K562 (cell line): ENCODE measurements around the gene SEMA4G. TPM values are rescaled to one million over a fixed set of nuclear protein-coding genes. Genes with fewer than 3 reads are reported as not detected.
A peak's percentile ranks its signal among the peaks of the same experiment; 100 is the strongest.

Experiments used
- ATAC-seq: fragments of 200-7000 bp; cut with Tn5 transposase; 3 replicates; pipeline ENCODE4 v1.9.1; 2020; ENCODE audit warnings: moderate library complexity
- BruUV-seq: library from RNA; stranded (reverse); fragments of 400-500 nt; replicated peaks from 2 replicates; lab custom pipeline; 2021; lab: Mats Ljungman, UMichigan
- CTCF ChIA-PET: fragments of 300-600 bp; formaldehyde crosslinking; extraction: SDS; loops from one replicate; lab custom pipeline; 2021; ENCODE audit warnings: low intra/inter-chr PET ratio; lab: Yijun Ruan, JAX
- POLR2A ChIA-PET: fragments of 300-600, 350-650 bp; sonication (Branson Sonifier 250); formaldehyde crosslinking; extraction: SDS; loops from one replicate; lab custom pipeline; 2021; ENCODE audit warnings: antibody characterized with exemption, inconsistent platforms; lab: Yijun Ruan, JAX
- DNase-seq, 4 experiments: peaks; one replicate each; pipeline versions ENCODE4 v3.0.0 to v3.0.0-alpha.2; 2011 to 2018; ENCODE audit warnings: low spot score in 3 of 4, mixed read lengths in 3 of 4; ENCODE audit errors: extremely low read depth in 1 of 4
- FAIRE-seq: peaks from 2 replicates; lab custom pipeline; 2011; peaks lifted over from hg19 to GRCh38; lab: Jason Lieb, UNC
- H2AFZ ChIP-seq: 2 replicates; pipeline ENCODE4 v1.6.0; 2011; ENCODE audit warnings: low read depth, low read length, control low read depth, inconsistent platforms
- H3K27ac ChIP-seq: fragments of 200-600 bp; 3 replicates; pipeline ENCODE4 v1.8.0; 2011; ENCODE audit warnings: low read depth, mild to moderate bottlenecking, control low read depth, inconsistent platforms, low read length, moderate library complexity, mixed read lengths; ENCODE audit errors: extremely low read depth
- H3K27me3 ChIP-seq, 2 experiments: fragments of 300-600 bp in 1 of 2; 2 replicates in 1 of 2; 3 replicates in 1 of 2; pipeline versions ENCODE4 v1.6.0 to v1.8.0; 2011; ENCODE audit warnings: inconsistent platforms in 2 of 2, low read length in 2 of 2, mild to moderate bottlenecking in 1 of 2, mixed read lengths in 1 of 2, moderate library complexity in 1 of 2; ENCODE audit not compliant: control insufficient read depth in 2 of 2, insufficient read depth in 2 of 2
- H3K36me3 ChIP-seq: fragments of 300-600 bp; 3 replicates; pipeline ENCODE4 v1.8.0; 2011; ENCODE audit warnings: mild to moderate bottlenecking, low read length, inconsistent platforms; ENCODE audit not compliant: control insufficient read depth, insufficient read depth
- H3K4me1 ChIP-seq, 2 experiments: fragments of 200-600 bp in 1 of 2; replicated peaks in 1 of 2; 2 replicates in 1 of 2; 3 replicates in 1 of 2; pipeline versions ENCODE4 v1.5.1 to v1.8.0; 2011; ENCODE audit warnings: inconsistent platforms in 2 of 2, low read length in 2 of 2, mild to moderate bottlenecking in 1 of 2, mixed read lengths in 1 of 2, moderate library complexity in 1 of 2; ENCODE audit not compliant: control insufficient read depth in 2 of 2, insufficient read depth in 2 of 2
- H3K4me2 ChIP-seq: 2 replicates; pipeline ENCODE4 v1.6.1; 2011; ENCODE audit warnings: low read length, control low read depth, inconsistent platforms, mixed read lengths; ENCODE audit not compliant: insufficient read depth
- H3K4me3 ChIP-seq: fragments of 200-600 bp; sonication (generic), shearing (Covaris generic); 2 replicates; pipeline ENCODE4 v1.5.1; 2016; ENCODE audit warnings: control low read depth, inconsistent platforms
- H3K79me2 ChIP-seq: fragments of 200-600 bp; 3 replicates; pipeline ENCODE4 v1.8.0; 2011; ENCODE audit warnings: low read length, inconsistent platforms; ENCODE audit not compliant: control insufficient read depth, insufficient read depth
- H3K9ac ChIP-seq, 2 experiments: 2 replicates each; pipeline versions ENCODE4 v1.6.0 to v1.6.1; 2011; ENCODE audit warnings: low read depth in 2 of 2, low read length in 2 of 2, control low read depth in 1 of 2, inconsistent platforms in 1 of 2, mild to moderate bottlenecking in 1 of 2, mixed read lengths in 1 of 2; ENCODE audit not compliant: insufficient read depth in 1 of 2
- H3K9me1 ChIP-seq: one replicate; pipeline ENCODE4 v1.6.0; 2011; ENCODE audit warnings: inconsistent platforms, mild to moderate bottlenecking, low read length, moderate library complexity; ENCODE audit not compliant: control insufficient read depth, insufficient read depth
- H3K9me3 ChIP-seq: replicated peaks from 2 replicates; pipeline ENCODE4 v1.5.1; 2011; ENCODE audit warnings: low read depth, low read length, inconsistent platforms; ENCODE audit not compliant: control insufficient read depth, insufficient read depth
- H4K20me1 ChIP-seq: replicated peaks from 2 replicates; pipeline ENCODE4 v1.6.1; 2011; ENCODE audit warnings: low read length, inconsistent platforms, mixed read lengths; ENCODE audit not compliant: control insufficient read depth, insufficient read depth
- CEBPZ ChIP-seq: fragments of 150-350 bp; IDR thresholded peaks from 2 replicates; pipeline ENCODE4 v1.6.1; 2014; ENCODE audit warnings: low read depth, mild to moderate bottlenecking, low read length, borderline replicate concordance
- ESRRA ChIP-seq: fragments of 450-650 bp; IDR thresholded peaks from 2 replicates; pipeline ENCODE4 v1.6.1; 2014; ENCODE audit warnings: low read depth, mild to moderate bottlenecking, moderate library complexity, borderline replicate concordance
- LCOR ChIP-seq: sonication (generic); formaldehyde crosslinking; IDR thresholded peaks from 2 replicates; pipeline ENCODE4 v1.8.0; 2022; ENCODE audit warnings: mild to moderate bottlenecking, missing genetic modification reagents
- MAFK ChIP-seq: IDR thresholded peaks from 2 replicates; pipeline ENCODE4 v1.6.1; 2011; ENCODE audit warnings: low read length, improper control_type of control experiment
- NR3C1 ChIP-seq: sonication (generic); formaldehyde crosslinking; IDR thresholded peaks from 2 replicates; pipeline ENCODE4 v1.8.1; 2022; ENCODE audit warnings: missing genetic modification reagents
- RFX1 ChIP-seq: fragments of 450-650 bp; IDR thresholded peaks from 2 replicates; pipeline ENCODE4 v1.6.1; 2016; ENCODE audit warnings: mild to moderate bottlenecking, moderate library complexity
- TCF3 ChIP-seq: sonication (generic); formaldehyde crosslinking; IDR thresholded peaks from 2 replicates; pipeline ENCODE4 v1.4.0; 2020; ENCODE audit warnings: mild to moderate bottlenecking, missing genetic modification reagents
- TFAM ChIP-seq: fragments of 250-450 bp; sonication (Bioruptor Pico); conservative IDR thresholded peaks from 2 replicates; pipeline ENCODE4 v1.5.0; 2021; ENCODE audit warnings: mild to moderate bottlenecking, moderate library complexity
- YY1 ChIP-seq, 3 experiments: IDR thresholded peaks; 2 replicates each; pipeline ENCODE4 v1.6.1; 2011; ENCODE audit warnings: low read length in 2 of 3, mild to moderate bottlenecking in 2 of 3, moderate library complexity in 2 of 3, borderline replicate concordance in 1 of 3, control low read depth in 1 of 3, low read depth in 1 of 3; ENCODE audit not compliant: insufficient read depth in 3 of 3, insufficient replicate concordance in 2 of 3, control insufficient read depth in 1 of 3, insufficient read length in 1 of 3; ENCODE audit errors: extremely low read depth in 1 of 3
- ZBTB12 ChIP-seq: fragments of 250-450 bp; sonication (Bioruptor Pico); IDR thresholded peaks from 2 replicates; pipeline ENCODE4 v1.4.0; 2020
- ZNF77 ChIP-seq: fragments of 250-450 bp; sonication (Bioruptor Pico); IDR thresholded peaks from 2 replicates; pipeline ENCODE4 v1.5.0; 2020
- WGBS: fragments of 100-300 bp; shearing (Covaris generic); methylation state at CpG from one replicate; pipeline ENCODE4 v1.1.6; 2016; ENCODE audit warnings: low coverage, mixed read lengths; ENCODE audit not compliant: insufficient coverage; ENCODE audit errors: missing lambda C conversion rate; 5-methylcytosine and 5-hydroxymethylcytosine counted together
- in situ Hi-C: fragments of 300-500 bp; cut with MboI; formaldehyde crosslinking; loops from 4 replicates; pipeline ENCODE4 v1.15.0; 2018; ENCODE audit warnings: inconsistent platforms, mixed read lengths
- intact Hi-C: fragments of 100-400 bp; cut with micrococcal nuclease; formaldehyde crosslinking; loops from 2 replicates; pipeline ENCODE4 v1.14.2; 2022
- polyA plus RNA-seq, 8 experiments: library from polyadenylated mRNA; depleted of rRNA in 4 of 8; stranded (reverse) in 5 of 8; unstranded in 3 of 8; fragments of >200 nt; fragmentation: Nextera tagmentation in 2 of 8; fragmentation: Illumina TruSeq in 1 of 8; extraction: Ambion mirVana in 2 of 8; extraction: Trizol in 1 of 8; gene quantifications; 2 replicates each; pipeline versions ENCODE4 v1.2.1 to v1.2.3, GENCODE V29; 2011 to 2014; ENCODE audit warnings: inconsistent platforms in 1 of 8, missing spikeins in 1 of 8
- total RNA-seq, 7 experiments: library from RNA; depleted of rRNA in 6 of 7; stranded (reverse); fragments of >200 nt in 6 of 7; fragmentation: Illumina TruSeq in 2 of 7; extraction: Trizol in 2 of 7; gene quantifications; 2 replicates each; pipeline versions ENCODE4 v1.2.1 to v1.2.3, GENCODE V29; 2011 to 2021; ENCODE audit warnings: low replicate concordance in 1 of 7

SEMA4G gene
- total and polyA plus RNA-seq, 9 of the 15 experiments (the other 6 are each of a cell fraction or from before 2014, with no cell fraction given), result 0.40 to 7.8 (median 1.8) TPM

GRCh38 chr10:101001659-101002035 lies 32.3 kb downstream of the SEMA4G start:
- Histone ChIP-seq H3K9me3 (no peaks in the 10 kb centered on the region), H3K4me3 (no peak overlapping the region), H3K36me3 (peaks cover 41% of the 10 kb centered on the region; the same call in 2 of the 3 replicates), H3K4me1 (peaks cover 15 to 69% of the 10 kb centered on the region in 2 experiments; a peak in 4 of 5 replicates), H3K79me2 (peaks cover 62% of the 10 kb centered on the region), H4K20me1 (no peaks in the 10 kb centered on the region), H3K27me3 (no peaks in the 10 kb centered on the region), H3K9ac (peak overlapping the region; percentile 84 to 90), H3K9me1 (no peaks in the 10 kb centered on the region), H2AFZ (no peak overlapping the region), H3K4me2 (peak overlapping the region; percentile 100), H3K27ac (peak overlapping the region; percentile 88; the same call in 2 of the 3 replicates)
- CTCF ChIA-PET, result no interaction called here
- POLR2A ChIA-PET, result interaction anchor here (1.0 kb wide), 1 partner anchor 10 kb away, joined by 3 read pairs; no protein-coding TSS in a partner anchor
- intact Hi-C loops (no loop called here), in situ Hi-C loops (no loop called here)
- TF ChIP-seq MAFK (no peak), RFX1 (peak; percentile 74; the same call in 1 of the 2 replicates)
- FAIRE-seq (no peak), ATAC-seq (no peak), DNase-seq (no peak)
- WGBS, result 77% methylated on average over 3 of the region's 5 CpGs
- BruUV-seq, result no TSS peak

GRCh38 chr10:101002456-101002855 lies 33.2 kb downstream of the SEMA4G start:
- Histone ChIP-seq H2AFZ (no peak overlapping the region), H3K27me3 (no peaks in the 10 kb centered on the region), H3K9me3 (no peaks in the 10 kb centered on the region), H3K27ac (no peak overlapping the region), H3K36me3 (peaks cover 50% of the 10 kb centered on the region; the same call in 2 of the 3 replicates), H4K20me1 (no peaks in the 10 kb centered on the region), H3K4me3 (no peak overlapping the region), H3K4me2 (no peak overlapping the region), H3K79me2 (peaks cover 54% of the 10 kb centered on the region), H3K4me1 (peaks cover 14 to 65% of the 10 kb centered on the region in 2 experiments; a peak in 4 of 5 replicates), H3K9me1 (no peaks in the 10 kb centered on the region), H3K9ac (peak overlapping the region in 1 of 2 experiments; percentile 55; a peak in 1 of 4 replicates)
- no TSS peak for BruUV-seq
- in situ Hi-C loops, result no loop called here
- no peak for FAIRE-seq
- ChIA-PET POLR2A (interaction anchor here (0.5 kb wide), 1 partner anchor 12 kb away, joined by 3 read pairs; no protein-coding TSS in a partner anchor), CTCF (no interaction called here)
- intact Hi-C loops, result no loop called here
- WGBS, result 95% methylated on average over 8 of the region's 11 CpGs
- no peak for DNase-seq
- no peak for ATAC-seq
- TF ChIP-seq ZBTB12 (no peak), TCF3 (CRISPR knock-in tag) (no peak), NR3C1 (CRISPR knock-in tag) (no peak), YY1 (IDR thresholded peaks at IDR 0.05; ENCODE audit: borderline replicate concordance in 1 of 3, control insufficient read depth in 1 of 3, extremely low read depth in 1 of 3, insufficient read depth in 3 of 3, insufficient read length in 1 of 3, insufficient replicate concordance in 2 of 3, low read depth in 1 of 3, low read length in 2 of 3) (no peak), ESRRA (no peak), TFAM (CRISPR knock-in tag) (no peak), LCOR (no peak), CEBPZ (no peak), ZNF77 (no peak)
